Transverse colon (tissue), 4 donors: Measurements from ENCODE around the gene EVC. TPM values are rescaled to one million over a fixed set of nuclear protein-coding genes. Genes with fewer than 3 reads are reported as not detected.

Experiments used
- DNase-seq: peaks from one replicate; pipeline ENCODE4 v3.0.0-alpha.2; 2019
- H3K27ac ChIP-seq, 4 donors: fragments of 200-600 bp; sonication (generic); 2 replicates each; pipeline ENCODE4 v1.5.1; 2016 to 2018; ENCODE audit warnings: inconsistent platforms in 4 of 4
- H3K27me3 ChIP-seq: fragments of 200-600 bp; sonication (generic); 2 replicates; pipeline ENCODE4 v1.5.1; 2017; ENCODE audit warnings: inconsistent platforms
- H3K36me3 ChIP-seq, 4 donors: fragments of 200-600 bp; sonication (generic); 2 replicates each; pipeline ENCODE4 v1.5.1; 2017 to 2019; ENCODE audit warnings: inconsistent platforms in 4 of 4
- H3K4me1 ChIP-seq, 4 donors: fragments of 200-600 bp; sonication (generic); 2 replicates each; pipeline ENCODE4 v1.5.1; 2017 to 2020; ENCODE audit warnings: inconsistent platforms in 4 of 4
- H3K4me3 ChIP-seq, 4 donors: fragments of 200-600 bp; sonication (generic); 1 replicate in 1 of 4; 2 replicates in 3 of 4; pipeline versions ENCODE4 v1.5.1 to v1.6.1; 2017 to 2019; ENCODE audit warnings: inconsistent platforms in 4 of 4
- H3K9me3 ChIP-seq, 2 donors: fragments of 200-600 bp; sonication (generic); 2 replicates each; pipeline ENCODE4 v1.5.1; 2017 to 2019; ENCODE audit warnings: inconsistent platforms in 2 of 2
- EP300 ChIP-seq: sonication (generic); formaldehyde crosslinking; IDR thresholded peaks from one replicate; pipeline ENCODE4 v1.6.1; 2017; ENCODE audit warnings: antibody characterized with exemption, low read depth
- POLR2A ChIP-seq: fragments of 450-650 bp; IDR thresholded peaks from one replicate; pipeline ENCODE4 v1.6.1; 2016; ENCODE audit warnings: antibody characterized with exemption, mild to moderate bottlenecking, moderate library complexity
- POLR2AphosphoS5 ChIP-seq, 3 donors: sonication (generic); formaldehyde crosslinking; IDR thresholded peaks; one replicate each; pipeline ENCODE4 v1.6.1; 2016; ENCODE audit warnings: antibody characterized with exemption in 3 of 3
- WGBS, 2 donors: methylation state at CpG; one replicate each; pipeline ENCODE4 v1.1.5; 2018; ENCODE audit warnings: low coverage in 1 of 2; 5-methylcytosine and 5-hydroxymethylcytosine counted together
- in situ Hi-C, 4 donors: fragments of 200-750 bp; cut with MboI; loops; one replicate each; pipeline versions ENCODE4 v1.15.0 to v1.15.1; 2017; ENCODE audit warnings: low sequenced_read_pairs in 3 of 4, low pct_ligation_motif_present in 1 of 4, low pct_unique_long_range_greater_than_20kb in 1 of 4
- intact Hi-C: fragments of 100-400 bp; cut with DNase I; formaldehyde crosslinking; loops from one replicate; pipeline ENCODE4 v1.15.1; 2023; ENCODE audit warnings: low total_unique reads
- total RNA-seq, 4 donors: library from RNA; depleted of rRNA; stranded (reverse); fragments of >200 nt; gene quantifications; one replicate each; pipeline ENCODE4 v1.1.0, GENCODE V29; 2016
- TF ChIP-seq, protein P1 (sequence below), 5 experiments: fragments of 200-600 bp in 3 of 5; fragments of 450-650 bp in 2 of 5; sonication (generic) in 3 of 5; IDR thresholded peaks; 1 replicate in 2 of 5; 2 replicates in 3 of 5; pipeline ENCODE4 v1.5.1; 2016 to 2017; ENCODE audit warnings: antibody characterized with exemption in 5 of 5, inconsistent platforms in 3 of 5, mild to moderate bottlenecking in 2 of 5, moderate library complexity in 1 of 5

Gene EVC
- total RNA-seq, 4 donors from 2014 or later, result 6.0 to 45.8 (median 12.0) TPM

DNA sequence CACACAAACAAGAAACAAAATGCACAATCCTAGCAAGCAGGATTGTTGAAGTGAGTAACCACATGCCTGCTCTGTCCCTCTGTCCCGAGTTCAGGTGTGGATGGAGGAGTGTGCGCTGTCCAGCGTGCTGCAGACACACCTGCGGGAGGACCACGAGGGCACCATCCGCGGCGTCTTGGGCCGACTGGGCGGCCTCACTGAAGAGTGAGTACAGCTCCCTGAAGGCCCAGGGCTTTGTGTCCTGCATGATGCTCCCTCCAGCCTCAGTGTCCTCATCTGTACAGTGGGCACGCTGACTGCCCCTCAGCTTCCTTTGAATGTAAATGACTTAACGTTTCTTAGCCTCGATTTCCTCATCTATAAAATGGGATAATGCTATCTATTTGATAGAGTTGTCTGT, 82.5 kb downstream of the EVC start:
- DNase-seq, result no peak
- TF ChIP-seq, protein P1, sequence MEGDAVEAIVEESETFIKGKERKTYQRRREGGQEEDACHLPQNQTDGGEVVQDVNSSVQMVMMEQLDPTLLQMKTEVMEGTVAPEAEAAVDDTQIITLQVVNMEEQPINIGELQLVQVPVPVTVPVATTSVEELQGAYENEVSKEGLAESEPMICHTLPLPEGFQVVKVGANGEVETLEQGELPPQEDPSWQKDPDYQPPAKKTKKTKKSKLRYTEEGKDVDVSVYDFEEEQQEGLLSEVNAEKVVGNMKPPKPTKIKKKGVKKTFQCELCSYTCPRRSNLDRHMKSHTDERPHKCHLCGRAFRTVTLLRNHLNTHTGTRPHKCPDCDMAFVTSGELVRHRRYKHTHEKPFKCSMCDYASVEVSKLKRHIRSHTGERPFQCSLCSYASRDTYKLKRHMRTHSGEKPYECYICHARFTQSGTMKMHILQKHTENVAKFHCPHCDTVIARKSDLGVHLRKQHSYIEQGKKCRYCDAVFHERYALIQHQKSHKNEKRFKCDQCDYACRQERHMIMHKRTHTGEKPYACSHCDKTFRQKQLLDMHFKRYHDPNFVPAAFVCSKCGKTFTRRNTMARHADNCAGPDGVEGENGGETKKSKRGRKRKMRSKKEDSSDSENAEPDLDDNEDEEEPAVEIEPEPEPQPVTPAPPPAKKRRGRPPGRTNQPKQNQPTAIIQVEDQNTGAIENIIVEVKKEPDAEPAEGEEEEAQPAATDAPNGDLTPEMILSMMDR (IDR thresholded peaks at IDR 0.05), result no peak
- TF ChIP-seq EP300 (no peak), POLR2A (no peak), POLR2AphosphoS5 (IDR thresholded peaks at IDR 0.05) (no peak)
- intact Hi-C loops, result no loop called here
- Histone ChIP-seq H3K36me3 (no peaks in the 10 kb centered on the region), H3K27ac (no peak overlapping the region), H3K27me3 (no peaks in the 10 kb centered on the region), H3K9me3 (no peaks in the 10 kb centered on the region), H3K4me1 (no peaks in the 10 kb centered on the region), H3K4me3 (no peak overlapping the region)
- in situ Hi-C loops, result no loop called here
- 86 to 89% methylated on average over 6 to 13 of the region's 13 CpGs for WGBS, 2 donors

DNA sequence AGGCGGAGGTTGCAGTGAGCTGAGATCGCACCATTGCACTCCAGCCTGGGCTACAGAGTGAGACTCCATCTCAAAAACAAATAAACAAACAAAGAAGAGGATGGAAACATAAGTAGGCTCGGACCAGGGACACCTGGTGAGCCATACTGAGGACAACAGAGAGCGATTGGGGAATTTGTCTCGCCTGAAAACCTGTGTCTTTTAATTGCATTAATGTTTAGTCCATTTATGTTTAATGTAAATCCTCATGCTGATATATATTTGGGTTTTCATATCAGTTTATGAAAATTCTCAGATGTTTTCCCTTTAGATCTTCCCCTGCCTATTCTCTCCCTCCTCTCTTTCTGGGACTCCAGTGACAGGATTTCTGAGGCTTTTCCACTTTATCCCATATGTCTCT, 84.6 kb downstream of the EVC start:
- in situ Hi-C loops (no loop called here), intact Hi-C loops (no loop called here)
- H3K9me3 ChIP-seq, result no peaks in the 10 kb centered on the region
- TF ChIP-seq, protein P1 (IDR thresholded peaks at IDR 0.05), result no peak
- TF ChIP-seq POLR2AphosphoS5 (IDR thresholded peaks at IDR 0.05), result no peak
- TF ChIP-seq POLR2A, result no peak
- no peak for TF ChIP-seq EP300
- H3K4me1 ChIP-seq, result no peaks in the 10 kb centered on the region
- WGBS, 2 donors, result 74 to 90% methylated on average over 5 of the region's 5 CpGs
- no peaks in the 10 kb centered on the region for H3K27me3 ChIP-seq
- H3K4me3 ChIP-seq, result no peak overlapping the region
- H3K36me3 ChIP-seq, result no peaks in the 10 kb centered on the region
- DNase-seq, result no peak
- H3K27ac ChIP-seq, result no peak overlapping the region

DNA sequence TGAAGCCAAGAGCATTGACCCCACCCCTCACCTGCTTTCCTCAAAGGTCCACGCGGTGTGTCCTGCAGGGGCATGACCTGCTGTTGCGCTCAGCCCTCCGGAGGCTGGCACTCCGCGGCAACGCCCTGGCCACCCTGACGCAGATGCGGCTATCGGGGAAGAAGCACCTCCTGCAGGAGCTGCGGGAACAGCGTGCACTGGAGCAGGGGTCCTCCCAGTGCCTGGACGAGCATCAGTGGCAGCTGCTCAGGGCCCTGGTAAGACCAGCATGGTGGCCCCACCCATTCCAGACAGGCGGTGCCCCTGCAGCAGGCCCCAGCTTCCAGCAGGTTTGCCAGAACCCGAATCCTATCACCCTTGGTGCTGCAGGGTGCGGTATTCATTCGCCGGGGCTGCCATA, 86.0 kb downstream of the EVC start:
- DNase-seq, result no peak
- H3K4me3 ChIP-seq, result no peak overlapping the region
- no peak overlapping the region for H3K27ac ChIP-seq
- TF ChIP-seq EP300, result no peak
- TF ChIP-seq POLR2AphosphoS5 (IDR thresholded peaks at IDR 0.05), result no peak
- TF ChIP-seq, protein P1 (IDR thresholded peaks at IDR 0.05), result no peak
- TF ChIP-seq POLR2A, result no peak
- 92% methylated on average over 18 of the region's 18 CpGs; no CpG with 5 or more reads in 1 of the 2 donors for WGBS, 2 donors
- no peaks in the 10 kb centered on the region for H3K4me1 ChIP-seq
- in situ Hi-C loops, result no loop called here
- no peaks in the 10 kb centered on the region for H3K36me3 ChIP-seq
- intact Hi-C loops, result no loop called here
- no peaks in the 10 kb centered on the region for H3K27me3 ChIP-seq
- H3K9me3 ChIP-seq, result no peaks in the 10 kb centered on the region

DNA sequence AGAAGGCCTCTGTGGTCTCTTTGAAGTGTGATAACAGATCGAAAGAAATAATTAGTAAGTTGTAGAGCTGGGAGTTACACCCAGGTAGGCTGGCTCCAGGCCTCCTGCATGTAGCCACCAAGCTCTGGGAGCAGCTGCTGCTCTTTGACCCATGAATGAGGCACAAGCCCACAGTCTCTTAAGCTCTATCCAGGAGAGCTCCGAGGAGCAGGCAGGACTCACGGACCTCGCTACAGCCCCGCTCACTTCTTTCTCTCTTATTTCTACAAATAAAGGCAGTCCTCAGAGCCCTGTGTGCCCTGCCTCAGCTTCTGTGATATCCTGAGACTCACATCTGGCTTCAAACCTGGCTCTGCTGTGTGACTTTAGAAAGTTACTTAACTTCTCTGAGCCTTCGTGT, 86.9 kb downstream of the EVC start:
- Histone ChIP-seq H3K4me3 (no peak overlapping the region), H3K4me1 (no peaks in the 10 kb centered on the region), H3K27ac (no peak overlapping the region), H3K9me3 (no peaks in the 10 kb centered on the region), H3K27me3 (no peaks in the 10 kb centered on the region), H3K36me3 (no peaks in the 10 kb centered on the region)
- TF ChIP-seq EP300 (no peak), POLR2A (no peak), POLR2AphosphoS5 (IDR thresholded peaks at IDR 0.05) (no peak)
- TF ChIP-seq, protein P1 (IDR thresholded peaks at IDR 0.05), result no peak
- in situ Hi-C loops, result no loop called here
- WGBS, 2 donors, result 87% methylated on average over 6 of the region's 6 CpGs; no CpG with 5 or more reads in 1 of the 2 donors
- intact Hi-C loops, result no loop called here
- no peak for DNase-seq
